Measurements from ENCODE around the gene DLX1.
A peak's percentile ranks its signal among the peaks of the same experiment; 100 is the strongest.

DLX1 gene

GRCh38 chr2:172100935-172101820 is 15.9 kb downstream of the DLX1 start:
- peak overlapping the region; percentile 70 for H3K4me3 ChIP-seq (ENCODE audit: low read depth, low read length)
- no peak for TF ChIP-seq CTCF (IDR thresholded peaks at IDR 0.05; ENCODE audit: low read depth, low read length)

GRCh38 chr2:172101821-172102390 is 16.6 kb downstream of the DLX1 start:
- H3K4me3 ChIP-seq (ENCODE audit: low read depth, low read length) = peak overlapping the region; percentile 70
- TF ChIP-seq CTCF (IDR thresholded peaks at IDR 0.05; ENCODE audit: low read depth, low read length) = no peak

- TF ChIP-seq CTCF (IDR thresholded peaks at IDR 0.05; ENCODE audit: low read depth, low read length) = no peak
- peak within 1 kb of the TSS; percentile 70 for H3K4me3 ChIP-seq (ENCODE audit: low read depth, low read length)
These were observed 17.4 kb downstream of the DLX1 start, which contains the start of gene DLX2 for GRCh38 chr2:172102391-172103359. Gene DLX2, minus strand, starts transcription at chr2:172102900. Its CDS starts 362 bp downstream, at chr2:172102538.

GRCh38 chr2:172103471-172104272 is 18.4 kb downstream of the DLX1 start:
- peak overlapping the region; percentile 70 for H3K4me3 ChIP-seq (ENCODE audit: low read depth, low read length)
- peak; percentile 93 for TF ChIP-seq CTCF (IDR thresholded peaks at IDR 0.05; ENCODE audit: low read depth, low read length)

GRCh38 chr2:172105471-172106107 is 20.3 kb downstream of the DLX1 start:
- peak overlapping the region; percentile 55 for H3K4me3 ChIP-seq (ENCODE audit: low read depth, low read length)
- TF ChIP-seq CTCF (IDR thresholded peaks at IDR 0.05; ENCODE audit: low read depth, low read length) = no peak

Data from WI38 (cell line).